Lower leg skin (tissue), 4 donors: ENCODE results near the gene BCL11A. TPM values are rescaled to one million over a fixed set of nuclear protein-coding genes. Genes with fewer than 3 reads are reported as not detected.
A peak's percentile ranks its signal among the peaks of the same experiment; 100 is the strongest.

Experiments used
- DNase-seq, 2 donors: peaks; one replicate each; pipeline ENCODE4 v3.0.0-alpha.2; 2019; ENCODE audit warnings: low spot score in 2 of 2
- H3K4me3 ChIP-seq: fragments of 200-600 bp; sonication (generic); 2 replicates; pipeline ENCODE4 v1.5.1; 2017; ENCODE audit warnings: mild to moderate bottlenecking, low read depth; ENCODE audit not compliant: poor library complexity, severe bottlenecking
- POLR2A ChIP-seq, 2 donors: fragments of 450-650 bp; IDR thresholded peaks; one replicate each; pipeline ENCODE4 v1.6.1; 2016 to 2017; ENCODE audit warnings: antibody characterized with exemption in 2 of 2, mild to moderate bottlenecking in 1 of 2, moderate library complexity in 1 of 2
- WGBS, 2 donors: methylation state at CpG; one replicate each; pipeline ENCODE4 v1.1.5; 2018; 5-methylcytosine and 5-hydroxymethylcytosine counted together
- intact Hi-C: fragments of 100-400 bp; cut with DNase I; formaldehyde crosslinking; loops from one replicate; pipeline ENCODE4 v1.15.0; 2023; ENCODE audit warnings: low total_unique reads
- total RNA-seq, 4 donors: library from RNA; depleted of rRNA; stranded (reverse); fragments of >200 nt; gene quantifications; one replicate each; pipeline ENCODE4 v1.1.0, GENCODE V29; 2016
- TF ChIP-seq, protein P1 (sequence below), 3 donors: fragments of 450-650 bp; IDR thresholded peaks; one replicate each; pipeline ENCODE4 v1.5.1; 2016; ENCODE audit warnings: antibody characterized with exemption in 3 of 3, mild to moderate bottlenecking in 3 of 3, moderate library complexity in 2 of 3

Gene BCL11A
- total RNA-seq, 4 donors from 2014 or later: 62.8 to 94.4 (median 71.5) TPM

DNA sequence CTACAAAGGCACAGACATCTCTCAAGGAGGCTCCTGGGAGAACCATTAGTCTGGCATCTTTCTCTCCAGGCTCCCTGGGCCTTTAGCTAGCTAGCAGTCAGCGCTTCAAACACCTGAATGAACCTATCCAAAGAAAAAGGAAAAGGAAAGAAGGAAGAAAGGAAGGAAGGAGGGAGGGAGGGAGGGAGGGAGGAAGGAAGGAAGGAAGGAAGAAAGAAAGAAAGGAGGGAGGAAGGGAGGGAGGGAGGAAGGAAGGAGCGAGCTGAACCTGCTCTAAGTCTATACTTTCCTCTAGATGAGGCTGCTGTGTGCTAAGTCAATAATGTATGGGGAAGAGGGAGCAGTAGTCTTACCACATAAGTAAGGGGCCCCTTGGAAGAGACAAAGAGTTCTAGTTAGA is 5.1 kb upstream of the BCL11A start:
- 80 to 89% methylated on average over 2 of the region's 2 CpGs for WGBS, 2 donors
- H3K4me3 ChIP-seq: no peak overlapping the region
- no peak for TF ChIP-seq POLR2A (IDR thresholded peaks at IDR 0.05)
- TF ChIP-seq, protein P1, sequence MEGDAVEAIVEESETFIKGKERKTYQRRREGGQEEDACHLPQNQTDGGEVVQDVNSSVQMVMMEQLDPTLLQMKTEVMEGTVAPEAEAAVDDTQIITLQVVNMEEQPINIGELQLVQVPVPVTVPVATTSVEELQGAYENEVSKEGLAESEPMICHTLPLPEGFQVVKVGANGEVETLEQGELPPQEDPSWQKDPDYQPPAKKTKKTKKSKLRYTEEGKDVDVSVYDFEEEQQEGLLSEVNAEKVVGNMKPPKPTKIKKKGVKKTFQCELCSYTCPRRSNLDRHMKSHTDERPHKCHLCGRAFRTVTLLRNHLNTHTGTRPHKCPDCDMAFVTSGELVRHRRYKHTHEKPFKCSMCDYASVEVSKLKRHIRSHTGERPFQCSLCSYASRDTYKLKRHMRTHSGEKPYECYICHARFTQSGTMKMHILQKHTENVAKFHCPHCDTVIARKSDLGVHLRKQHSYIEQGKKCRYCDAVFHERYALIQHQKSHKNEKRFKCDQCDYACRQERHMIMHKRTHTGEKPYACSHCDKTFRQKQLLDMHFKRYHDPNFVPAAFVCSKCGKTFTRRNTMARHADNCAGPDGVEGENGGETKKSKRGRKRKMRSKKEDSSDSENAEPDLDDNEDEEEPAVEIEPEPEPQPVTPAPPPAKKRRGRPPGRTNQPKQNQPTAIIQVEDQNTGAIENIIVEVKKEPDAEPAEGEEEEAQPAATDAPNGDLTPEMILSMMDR (IDR thresholded peaks at IDR 0.05): no peak
- intact Hi-C loops: no loop called here
- DNase-seq: no peak

DNA sequence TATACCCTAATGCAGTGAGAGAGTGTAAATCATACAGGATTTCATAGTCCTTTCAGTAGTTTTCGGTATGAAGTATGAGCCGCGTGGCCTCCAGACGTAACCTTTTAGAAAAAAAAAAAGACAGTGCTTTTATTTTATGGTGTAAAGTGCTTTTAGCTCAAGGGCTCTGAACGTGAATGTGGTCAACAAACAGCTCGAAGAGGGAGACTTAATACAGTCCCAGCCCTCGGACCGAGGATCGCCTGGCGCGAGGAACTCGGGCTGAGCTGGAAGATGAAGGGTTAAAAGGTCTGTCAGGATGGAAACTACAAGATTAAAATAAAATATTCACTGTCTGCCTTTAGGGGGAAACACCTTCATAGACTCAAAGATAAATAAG is 4.0 kb upstream of the BCL11A start:
- H3K4me3 ChIP-seq: no peak overlapping the region
- no peak for DNase-seq
- intact Hi-C loops: no loop called here
- TF ChIP-seq POLR2A (IDR thresholded peaks at IDR 0.05): no peak
- TF ChIP-seq, protein P1 (IDR thresholded peaks at IDR 0.05): no peak
- WGBS, 2 donors: 23 to 27% methylated on average over 12 of the region's 12 CpGs

DNA sequence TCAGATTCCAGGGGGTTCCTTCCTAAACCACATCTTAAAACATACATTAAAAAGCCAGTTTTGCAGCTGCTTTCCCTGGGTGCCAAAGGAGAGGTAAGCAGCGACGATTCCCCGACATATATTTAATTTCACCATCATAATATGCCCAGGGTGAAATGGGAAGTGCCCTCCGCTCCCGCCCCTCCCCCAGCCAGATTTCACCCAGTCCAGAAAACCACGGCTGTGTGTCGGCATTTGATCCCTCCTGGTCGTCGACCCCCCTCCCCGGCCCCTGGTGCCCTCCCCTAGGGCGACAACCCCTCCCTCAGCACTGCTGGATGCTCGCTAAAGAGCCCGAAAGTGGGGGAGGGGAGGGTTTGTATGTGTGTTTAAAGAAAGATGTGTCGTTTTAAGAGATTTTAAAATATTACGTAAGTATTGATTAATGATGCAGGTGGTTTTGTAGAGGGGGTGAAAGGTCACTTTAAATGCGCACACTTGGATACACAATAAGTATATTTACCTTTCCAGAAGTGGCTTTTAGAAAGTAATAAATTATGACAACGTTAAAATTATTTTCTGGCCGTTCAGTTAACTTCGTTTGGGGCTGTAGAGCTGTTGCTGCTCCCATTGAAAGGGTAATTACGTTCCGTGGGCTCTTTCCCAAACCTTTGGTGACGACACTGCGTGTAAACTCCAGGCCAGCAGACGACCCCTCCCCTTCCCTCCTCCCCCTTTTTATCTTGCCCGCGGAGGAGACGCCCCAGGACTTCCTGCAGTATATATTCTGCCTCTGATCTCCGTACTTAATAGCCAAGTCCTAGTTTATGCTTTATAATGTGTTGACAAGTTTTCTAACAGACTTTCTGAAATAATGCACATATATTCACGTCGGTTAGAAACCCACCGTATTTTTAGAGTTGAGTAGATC is 3.4 kb upstream of the BCL11A start:
- H3K4me3 ChIP-seq: no peak overlapping the region
- WGBS, 2 donors: 3% methylated on average over 31 of the region's 31 CpGs
- intact Hi-C loops: no loop called here
- TF ChIP-seq, protein P1 (IDR thresholded peaks at IDR 0.05): no peak
- no peak for TF ChIP-seq POLR2A (IDR thresholded peaks at IDR 0.05)
- no peak for DNase-seq

DNA sequence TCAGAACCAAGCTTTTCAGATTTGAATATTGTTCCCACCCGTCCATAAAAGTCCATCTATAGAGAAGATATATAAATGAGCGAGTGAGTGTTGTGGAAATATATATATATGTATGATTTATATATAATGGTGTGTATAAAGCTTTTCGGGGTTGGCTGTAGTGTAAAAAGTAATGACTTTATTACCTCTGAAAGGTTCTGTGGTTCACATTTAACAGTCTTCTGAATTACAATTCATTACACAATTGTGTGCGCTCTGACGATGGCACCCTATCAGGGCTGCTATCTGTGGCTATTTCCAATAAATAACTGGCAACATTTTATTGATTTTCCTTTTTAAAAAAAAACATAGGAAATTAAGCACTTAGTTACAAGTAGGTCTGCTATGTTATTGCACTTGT is 2.7 kb upstream of the BCL11A start:
- TF ChIP-seq POLR2A (IDR thresholded peaks at IDR 0.05): no peak
- TF ChIP-seq, protein P1 (IDR thresholded peaks at IDR 0.05): no peak
- intact Hi-C loops: no loop called here
- WGBS, 2 donors: 30 to 34% methylated on average over 5 of the region's 5 CpGs
- no peak for DNase-seq
- no peak overlapping the region for H3K4me3 ChIP-seq

DNA sequence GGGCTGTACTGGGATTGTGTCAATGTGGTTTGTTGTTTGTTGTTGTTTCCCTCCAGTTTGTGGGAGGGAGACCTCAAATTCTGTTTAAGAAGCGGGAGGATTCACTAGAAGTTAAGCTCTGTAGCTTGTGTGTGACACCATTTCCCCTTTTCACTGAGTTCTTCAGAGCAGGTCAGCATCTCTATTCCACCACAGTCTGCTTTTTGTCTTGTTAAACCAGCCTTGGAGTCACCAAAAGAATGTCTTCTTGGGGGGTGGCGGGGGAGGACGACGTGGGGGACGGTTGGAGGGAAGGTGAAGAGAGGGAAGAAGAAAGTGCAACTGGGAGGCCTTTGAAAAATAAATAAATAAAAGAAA is 2.3 kb upstream of the BCL11A start:
- 8 to 9% methylated on average over 5 of the region's 5 CpGs for WGBS, 2 donors
- intact Hi-C loops: no loop called here
- peak overlapping the region; percentile 59 for H3K4me3 ChIP-seq
- no peak for DNase-seq
- no peak for TF ChIP-seq POLR2A (IDR thresholded peaks at IDR 0.05)
- TF ChIP-seq, protein P1 (IDR thresholded peaks at IDR 0.05): no peak
